ENCODE results near the gene KCP.

KCP gene

DNA sequence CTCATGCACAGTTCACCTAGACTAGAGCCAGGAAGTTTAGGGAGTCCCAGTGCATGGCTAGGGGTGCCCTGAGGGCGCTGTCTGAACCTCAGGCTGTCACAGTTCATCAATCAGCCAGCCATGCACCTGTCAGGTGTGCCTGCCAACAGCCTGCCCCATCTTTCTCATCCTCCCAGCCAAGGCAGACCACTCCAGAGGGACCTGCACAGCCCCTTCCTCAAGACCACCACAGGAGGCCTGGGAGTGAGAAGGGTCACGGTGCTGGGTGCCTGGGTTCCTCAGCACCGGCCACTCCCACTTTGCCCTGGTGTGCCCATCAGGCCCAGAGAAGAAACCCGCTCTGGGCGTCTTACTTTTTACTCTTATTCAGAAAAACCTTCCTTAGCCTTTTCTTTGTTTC, 39.5 kb downstream of the KCP start:
- Mint-ChIP-seq H3K36me3 (ENCODE audit: low read depth) (peaks cover 4% of the 10 kb centered on the region), H3K4me1 (peaks cover 34% of the 10 kb centered on the region), H3K9me3 (no peaks in the 10 kb centered on the region), H3K27me3 (ENCODE audit: low read depth) (peaks cover 29% of the 10 kb centered on the region), H3K4me3 (peak overlapping the region; percentile 27 to 65 (median 63)), H3K27ac (no peak overlapping the region)
- TF ChIP-seq, protein P1, sequence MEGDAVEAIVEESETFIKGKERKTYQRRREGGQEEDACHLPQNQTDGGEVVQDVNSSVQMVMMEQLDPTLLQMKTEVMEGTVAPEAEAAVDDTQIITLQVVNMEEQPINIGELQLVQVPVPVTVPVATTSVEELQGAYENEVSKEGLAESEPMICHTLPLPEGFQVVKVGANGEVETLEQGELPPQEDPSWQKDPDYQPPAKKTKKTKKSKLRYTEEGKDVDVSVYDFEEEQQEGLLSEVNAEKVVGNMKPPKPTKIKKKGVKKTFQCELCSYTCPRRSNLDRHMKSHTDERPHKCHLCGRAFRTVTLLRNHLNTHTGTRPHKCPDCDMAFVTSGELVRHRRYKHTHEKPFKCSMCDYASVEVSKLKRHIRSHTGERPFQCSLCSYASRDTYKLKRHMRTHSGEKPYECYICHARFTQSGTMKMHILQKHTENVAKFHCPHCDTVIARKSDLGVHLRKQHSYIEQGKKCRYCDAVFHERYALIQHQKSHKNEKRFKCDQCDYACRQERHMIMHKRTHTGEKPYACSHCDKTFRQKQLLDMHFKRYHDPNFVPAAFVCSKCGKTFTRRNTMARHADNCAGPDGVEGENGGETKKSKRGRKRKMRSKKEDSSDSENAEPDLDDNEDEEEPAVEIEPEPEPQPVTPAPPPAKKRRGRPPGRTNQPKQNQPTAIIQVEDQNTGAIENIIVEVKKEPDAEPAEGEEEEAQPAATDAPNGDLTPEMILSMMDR (IDR thresholded peaks at IDR 0.05; ENCODE audit: unreplicated experiment in 3 of 3), result no peak

GRCh38 chr7:128869944-128870285, 40.6 kb downstream of the KCP start:
- Mint-ChIP-seq H3K9me3 (no peaks in the 10 kb centered on the region), H3K4me3 (peak overlapping the region; percentile 77 to 83 (median 78)), H3K36me3 (ENCODE audit: low read depth) (peaks cover 14% of the 10 kb centered on the region), H3K27ac (no peak overlapping the region), H3K27me3 (ENCODE audit: low read depth) (peaks cover 29% of the 10 kb centered on the region), H3K4me1 (peaks cover 42% of the 10 kb centered on the region)
- TF ChIP-seq, protein P1 (IDR thresholded peaks at IDR 0.05; ENCODE audit: unreplicated experiment in 3 of 3), result no peak

DNA sequence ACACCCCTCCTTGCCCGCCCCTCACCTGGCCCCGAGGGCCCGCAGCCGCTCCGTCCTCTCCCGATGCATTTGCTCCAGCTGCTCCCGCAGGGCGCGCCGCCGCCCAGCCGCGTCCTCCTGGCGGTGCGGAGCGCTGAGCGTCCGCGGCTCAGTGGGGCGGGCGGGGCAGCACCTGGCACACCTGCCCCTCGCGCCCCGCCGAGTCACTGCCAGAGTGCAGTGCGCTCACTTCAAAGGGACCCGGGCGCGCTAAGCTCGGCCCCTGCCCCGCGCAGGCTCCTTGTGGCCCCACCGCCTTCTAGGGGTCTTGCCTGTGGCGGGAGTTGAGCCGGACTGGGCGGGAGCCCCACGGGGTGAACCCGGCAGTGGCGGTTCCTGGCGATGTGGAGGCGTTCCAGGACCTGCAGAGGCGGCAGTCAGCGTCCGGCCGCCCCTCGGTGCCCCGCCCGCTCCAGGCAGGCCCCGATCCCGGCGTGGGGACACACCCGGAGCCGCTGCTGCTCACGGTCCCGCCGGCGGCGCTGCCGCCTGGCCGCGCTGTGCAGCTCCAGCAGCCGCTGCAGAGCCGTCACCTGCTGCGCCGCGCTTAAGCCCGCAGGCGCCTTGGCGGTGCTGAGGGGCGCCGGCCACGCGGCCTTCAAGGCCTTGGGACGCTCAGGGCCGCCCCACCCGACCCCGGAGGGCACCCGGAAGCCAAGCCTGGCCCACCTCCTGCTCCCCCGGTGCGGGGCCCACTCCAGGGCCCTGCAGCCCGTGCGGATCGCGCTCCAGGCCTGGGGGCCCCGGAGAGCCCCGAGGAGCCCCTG, 41.2 kb downstream of the KCP start:
- Mint-ChIP-seq H3K9me3 (no peaks in the 10 kb centered on the region), H3K27ac (no peak overlapping the region), H3K4me1 (peaks cover 42% of the 10 kb centered on the region), H3K27me3 (ENCODE audit: low read depth) (peaks cover 29% of the 10 kb centered on the region), H3K4me3 (peak overlapping the region in 2 of 3 experiments; percentile 68 to 74), H3K36me3 (ENCODE audit: low read depth) (peaks cover 18% of the 10 kb centered on the region)
- TF ChIP-seq, protein P1 (IDR thresholded peaks at IDR 0.05; ENCODE audit: unreplicated experiment in 3 of 3), result peak in 1 of 3 experiments; percentile 9

DNA sequence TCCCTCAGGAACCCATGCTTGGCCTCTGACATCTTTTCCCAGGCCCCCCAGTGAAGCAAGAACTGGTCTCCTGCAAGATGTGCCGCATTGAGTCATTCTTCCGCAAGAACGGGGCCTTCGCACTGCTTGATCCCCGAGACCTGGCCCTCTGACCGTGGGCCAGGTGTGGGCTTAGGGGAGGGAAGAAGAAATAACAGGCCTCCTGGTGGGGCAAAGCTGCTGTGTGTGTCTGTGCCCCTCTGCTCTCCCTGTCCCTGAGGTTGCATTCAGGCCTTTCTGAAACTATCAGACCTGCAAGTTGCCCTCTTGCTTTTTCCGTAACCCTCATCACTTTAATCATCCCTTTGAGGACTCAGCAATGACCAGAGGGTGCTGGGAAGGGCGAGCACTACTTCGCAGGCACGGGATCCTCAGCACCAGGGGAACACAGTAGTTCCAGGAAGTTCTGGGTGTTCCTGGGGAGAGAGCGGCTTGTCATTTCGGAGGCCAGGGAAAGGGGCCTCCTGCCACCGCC, 41.8 kb downstream of the KCP start:
- H3K27me3 Mint-ChIP-seq (ENCODE audit: low read depth), result peaks cover 29% of the 10 kb centered on the region
- H3K36me3 Mint-ChIP-seq (ENCODE audit: low read depth), result peaks cover 18% of the 10 kb centered on the region
- peak overlapping the region; percentile 61 to 74 (median 68) for H3K4me3 Mint-ChIP-seq
- no peak overlapping the region for H3K27ac Mint-ChIP-seq
- TF ChIP-seq, protein P1 (IDR thresholded peaks at IDR 0.05; ENCODE audit: unreplicated experiment in 3 of 3), result no peak
- peaks cover 44% of the 10 kb centered on the region for H3K4me1 Mint-ChIP-seq
- no peaks in the 10 kb centered on the region for H3K9me3 Mint-ChIP-seq

DNA sequence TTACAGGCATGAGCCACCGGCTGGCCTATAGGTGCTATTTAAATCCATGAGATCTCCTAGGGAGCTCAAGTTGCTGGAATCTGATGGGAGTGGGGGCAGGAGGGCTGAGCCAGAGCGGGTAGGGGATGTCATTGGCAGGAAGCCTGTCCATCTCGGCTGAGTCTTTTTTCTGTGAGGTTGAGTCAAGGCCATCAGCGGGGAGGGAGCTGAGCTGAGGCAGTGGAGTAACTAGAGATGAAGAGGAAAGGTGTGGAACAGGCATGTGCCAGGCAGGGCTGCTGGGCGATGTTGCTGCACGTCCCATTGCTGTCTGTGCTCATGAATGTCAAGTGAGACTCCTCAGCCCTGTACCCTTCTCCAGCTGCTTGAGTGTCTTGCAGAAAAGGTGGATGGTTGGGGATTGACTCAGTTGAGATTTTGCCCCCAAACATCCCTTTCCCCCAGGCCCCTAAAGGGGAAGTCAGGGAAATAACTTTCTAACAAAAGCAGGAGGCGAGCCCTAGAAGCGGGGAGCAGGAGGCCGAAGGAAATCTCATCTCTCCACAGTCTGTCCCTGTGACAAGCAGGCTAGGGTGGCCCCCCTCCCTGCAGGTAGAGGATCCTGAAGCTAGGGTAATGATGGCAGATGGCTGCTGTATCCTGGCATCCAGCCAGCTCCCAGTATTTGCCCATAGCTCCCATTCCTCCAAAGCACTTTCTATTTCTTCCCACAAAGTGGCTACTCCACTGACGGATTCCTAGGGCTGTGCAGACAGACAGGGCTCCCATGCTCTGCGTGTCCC, 42.5 kb downstream of the KCP start:
- H3K9me3 Mint-ChIP-seq, result no peaks in the 10 kb centered on the region
- H3K27ac Mint-ChIP-seq, result no peak overlapping the region
- TF ChIP-seq, protein P1 (IDR thresholded peaks at IDR 0.05; ENCODE audit: unreplicated experiment in 3 of 3), result no peak
- H3K27me3 Mint-ChIP-seq (ENCODE audit: low read depth), result peaks cover 29% of the 10 kb centered on the region
- H3K36me3 Mint-ChIP-seq (ENCODE audit: low read depth), result peaks cover 18% of the 10 kb centered on the region
- peak overlapping the region; percentile 61 to 74 (median 72) for H3K4me3 Mint-ChIP-seq
- H3K4me1 Mint-ChIP-seq, result peaks cover 46% of the 10 kb centered on the region

All from nephron (organoid).